Tibial artery (tissue), 4 donors: ENCODE measurements around the gene PPCS.

Experiments
- DNase-seq, 2 donors: peaks; one replicate each; pipeline ENCODE4 v3.0.0-alpha.2; 2019
- H3K27ac ChIP-seq, 2 donors: fragments of 200-600 bp; sonication (generic) in 1 of 2; 1 replicate in 1 of 2; 2 replicates in 1 of 2; pipeline ENCODE4 v1.5.1; 2018 to 2019; ENCODE audit warnings: mild to moderate bottlenecking in 1 of 2
- H3K27me3 ChIP-seq, 2 donors: fragments of 200-600 bp; sonication (generic) in 1 of 2; one replicate each; pipeline versions ENCODE4 v1.5.1 to v1.6.0; 2016 to 2019
- H3K36me3 ChIP-seq, 3 donors: fragments of 200-600 bp; sonication (generic) in 2 of 3; one replicate each; pipeline ENCODE4 v1.5.1; 2016 to 2019; ENCODE audit warnings: mild to moderate bottlenecking in 2 of 3
- H3K4me1 ChIP-seq, 4 donors: fragments of 200-600 bp; sonication (generic) in 2 of 4; 1 replicate in 3 of 4; 2 replicates in 1 of 4; pipeline ENCODE4 v1.5.1; 2016 to 2019
- H3K4me3 ChIP-seq, 2 donors: fragments of 200-600 bp; sonication (generic) in 1 of 2; 1 replicate in 1 of 2; 2 replicates in 1 of 2; pipeline ENCODE4 v1.5.1; 2018 to 2019; ENCODE audit warnings: mild to moderate bottlenecking in 2 of 2
- H3K9me3 ChIP-seq, 3 donors: fragments of 200-600 bp; sonication (generic) in 1 of 3; one replicate each; pipeline ENCODE4 v1.5.1; 2016 to 2019
- CTCF ChIP-seq, 2 experiments: fragments of 200-600 bp in 1 of 2; fragments of 450-650 bp in 1 of 2; IDR thresholded peaks; one replicate each; pipeline ENCODE4 v1.5.1; 2017 to 2019; ENCODE audit warnings: antibody characterized with exemption in 2 of 2, mild to moderate bottlenecking in 1 of 2, moderate library complexity in 1 of 2
- intact Hi-C: fragments of 100-400 bp; cut with DNase I; formaldehyde crosslinking; loops from one replicate; pipeline ENCODE4 v1.15.0; 2023; ENCODE audit warnings: low total_unique reads

Gene PPCS

GRCh38 chr1:42429603-42430002, 26.7 kb upstream of the PPCS start:
- Histone ChIP-seq H3K4me1 (no peaks in the 10 kb centered on the region), H3K9me3 (no peaks in the 10 kb centered on the region), H3K27me3 (no peaks in the 10 kb centered on the region), H3K27ac (no peak overlapping the region), H3K4me3 (no peak overlapping the region), H3K36me3 (no peaks in the 10 kb centered on the region)
- intact Hi-C loops = no loop called here
- no peak for DNase-seq
- no peak for TF ChIP-seq CTCF (IDR thresholded peaks at IDR 0.05)

- intact Hi-C loops = no loop called here
Observed at GRCh38 chr1:42430286-42431135, 25.8 kb upstream of the PPCS start.

GRCh38 chr1:42431514-42431913, 24.8 kb upstream of the PPCS start:
- no peak for DNase-seq
- H3K4me3 ChIP-seq = no peak overlapping the region
- no peak for TF ChIP-seq CTCF (IDR thresholded peaks at IDR 0.05)
- intact Hi-C loops = no loop called here
- H3K36me3 ChIP-seq = no peaks in the 10 kb centered on the region
- no peaks in the 10 kb centered on the region for H3K27me3 ChIP-seq
- H3K9me3 ChIP-seq = no peaks in the 10 kb centered on the region
- no peak overlapping the region for H3K27ac ChIP-seq
- H3K4me1 ChIP-seq = no peaks in the 10 kb centered on the region

More at GRCh38 chr1:42430286-42431135, 25.8 kb upstream of the PPCS start:
- Histone ChIP-seq H3K4me3 (no peak overlapping the region), H3K27ac (no peak overlapping the region), H3K9me3 (no peaks in the 10 kb centered on the region), H3K4me1 (no peaks in the 10 kb centered on the region), H3K36me3 (no peaks in the 10 kb centered on the region), H3K27me3 (no peaks in the 10 kb centered on the region)
- no peak for TF ChIP-seq CTCF (IDR thresholded peaks at IDR 0.05)
- DNase-seq = no peak

GRCh38 chr1:42432714-42433113, 23.6 kb upstream of the PPCS start:
- Histone ChIP-seq H3K4me3 (no peak overlapping the region), H3K9me3 (no peaks in the 10 kb centered on the region), H3K36me3 (no peaks in the 10 kb centered on the region), H3K27me3 (no peaks in the 10 kb centered on the region), H3K4me1 (no peaks in the 10 kb centered on the region), H3K27ac (no peak overlapping the region)
- intact Hi-C loops = no loop called here
- no peak for TF ChIP-seq CTCF (IDR thresholded peaks at IDR 0.05)
- DNase-seq = no peak

GRCh38 chr1:42433369-42433768, 23.0 kb upstream of the PPCS start:
- Histone ChIP-seq H3K27me3 (no peaks in the 10 kb centered on the region), H3K9me3 (no peaks in the 10 kb centered on the region), H3K27ac (no peak overlapping the region), H3K4me1 (no peaks in the 10 kb centered on the region), H3K36me3 (no peaks in the 10 kb centered on the region), H3K4me3 (no peak overlapping the region)
- intact Hi-C loops = no loop called here
- DNase-seq = no peak
- TF ChIP-seq CTCF (IDR thresholded peaks at IDR 0.05) = no peak
